ENCODE data around the gene SEH1L. TPM values are rescaled to one million over a fixed set of nuclear protein-coding genes. Genes with fewer than 3 reads are reported as not detected.

Gene SEH1L
- total RNA-seq, 1 donor from 2014 or later = 108 TPM

DNA sequence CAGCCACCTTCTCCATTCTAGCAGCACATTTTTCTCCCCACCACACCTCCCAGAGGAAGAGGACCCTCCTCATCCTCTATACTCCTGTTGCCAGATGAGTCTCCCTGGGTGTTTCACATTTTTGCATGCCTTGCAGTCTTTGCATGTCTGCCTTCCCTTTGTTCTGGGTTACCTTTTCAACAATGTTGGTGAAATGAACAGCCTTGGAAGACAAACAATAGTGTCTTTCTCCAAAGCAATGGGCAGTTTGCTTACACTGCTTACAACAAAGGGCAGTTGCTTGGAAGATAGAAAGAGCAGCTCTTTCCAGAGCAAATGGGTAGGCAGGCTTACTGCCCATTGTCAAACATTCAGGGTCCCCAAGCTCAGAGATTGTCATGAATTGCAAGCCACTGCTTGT is 14.5 kb upstream of the SEH1L start:
- no peaks in the 10 kb centered on the region for H3K27me3 ChIP-seq (ENCODE audit: control insufficient read depth, insufficient read depth, low read length)
- no peak overlapping the region for H3K4me3 ChIP-seq (ENCODE audit: low read depth, low read length)
- TF ChIP-seq, protein P1, sequence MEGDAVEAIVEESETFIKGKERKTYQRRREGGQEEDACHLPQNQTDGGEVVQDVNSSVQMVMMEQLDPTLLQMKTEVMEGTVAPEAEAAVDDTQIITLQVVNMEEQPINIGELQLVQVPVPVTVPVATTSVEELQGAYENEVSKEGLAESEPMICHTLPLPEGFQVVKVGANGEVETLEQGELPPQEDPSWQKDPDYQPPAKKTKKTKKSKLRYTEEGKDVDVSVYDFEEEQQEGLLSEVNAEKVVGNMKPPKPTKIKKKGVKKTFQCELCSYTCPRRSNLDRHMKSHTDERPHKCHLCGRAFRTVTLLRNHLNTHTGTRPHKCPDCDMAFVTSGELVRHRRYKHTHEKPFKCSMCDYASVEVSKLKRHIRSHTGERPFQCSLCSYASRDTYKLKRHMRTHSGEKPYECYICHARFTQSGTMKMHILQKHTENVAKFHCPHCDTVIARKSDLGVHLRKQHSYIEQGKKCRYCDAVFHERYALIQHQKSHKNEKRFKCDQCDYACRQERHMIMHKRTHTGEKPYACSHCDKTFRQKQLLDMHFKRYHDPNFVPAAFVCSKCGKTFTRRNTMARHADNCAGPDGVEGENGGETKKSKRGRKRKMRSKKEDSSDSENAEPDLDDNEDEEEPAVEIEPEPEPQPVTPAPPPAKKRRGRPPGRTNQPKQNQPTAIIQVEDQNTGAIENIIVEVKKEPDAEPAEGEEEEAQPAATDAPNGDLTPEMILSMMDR (IDR thresholded peaks at IDR 0.05; ENCODE audit: insufficient read depth, low read length, severe bottlenecking) = no peak
- FAIRE-seq (peak; percentile 96), DNase-seq (ENCODE audit: low read depth) (no peak)
- no peaks in the 10 kb centered on the region for H3K36me3 ChIP-seq (ENCODE audit: control insufficient read depth, insufficient read depth, low read length)

DNA sequence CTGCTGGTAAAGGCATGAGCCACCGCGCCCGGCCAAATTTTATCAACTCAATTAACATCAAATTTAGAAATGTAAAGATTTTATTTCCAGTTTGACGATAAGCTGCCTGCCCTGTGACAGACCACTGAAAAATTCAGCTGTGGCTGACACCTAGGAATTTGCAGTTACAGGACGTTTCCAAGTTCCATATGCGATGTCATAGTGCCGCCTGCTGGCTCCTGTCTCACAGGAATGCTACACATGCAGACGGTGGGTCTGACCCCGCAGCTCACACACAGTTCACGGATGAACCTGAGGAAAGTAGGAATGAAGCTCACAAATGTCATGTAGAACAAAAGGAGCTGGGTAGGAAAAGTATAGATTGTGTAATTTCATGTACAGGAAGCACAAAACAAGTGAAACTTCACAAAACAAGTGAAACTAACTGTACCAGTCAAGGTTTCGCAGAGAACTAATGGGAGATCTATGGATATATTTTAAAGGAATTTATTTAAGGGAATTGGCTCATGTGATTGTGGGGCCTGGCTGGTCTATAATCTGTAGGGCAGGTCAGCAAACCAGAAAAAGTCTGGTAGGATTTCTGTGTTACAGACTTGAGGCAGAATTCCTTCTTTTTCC is 13.2 kb upstream of the SEH1L start:
- DNase-seq (ENCODE audit: low read depth) (peak; percentile 76), FAIRE-seq (no peak)
- TF ChIP-seq, protein P1 (IDR thresholded peaks at IDR 0.05; ENCODE audit: insufficient read depth, low read length, severe bottlenecking) = peak; percentile 89
- Histone ChIP-seq H3K36me3 (ENCODE audit: control insufficient read depth, insufficient read depth, low read length) (no peaks in the 10 kb centered on the region), H3K27me3 (ENCODE audit: control insufficient read depth, insufficient read depth, low read length) (no peaks in the 10 kb centered on the region), H3K4me3 (ENCODE audit: low read depth, low read length) (no peak overlapping the region)

DNA sequence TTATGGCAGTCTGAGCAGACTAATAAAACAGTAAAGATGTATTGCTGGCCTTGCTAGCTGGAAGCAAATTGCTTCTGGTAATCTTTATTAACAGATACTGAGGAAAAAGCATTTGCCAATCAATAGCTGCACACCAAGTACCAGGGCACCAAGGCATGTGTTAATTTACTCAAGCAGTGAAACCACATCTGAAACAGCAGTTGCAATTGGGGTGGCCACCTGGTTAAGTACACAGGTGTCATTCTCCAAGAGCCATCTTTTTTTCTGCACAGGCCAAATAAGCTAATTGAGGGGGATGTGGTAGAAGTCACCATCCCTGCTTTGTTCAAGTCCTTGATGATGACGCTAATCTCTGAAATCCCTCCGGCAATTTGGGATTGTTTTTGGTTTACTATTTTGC is 8.6 kb upstream of the SEH1L start:
- H3K27me3 ChIP-seq (ENCODE audit: control insufficient read depth, insufficient read depth, low read length) = no peaks in the 10 kb centered on the region
- H3K36me3 ChIP-seq (ENCODE audit: control insufficient read depth, insufficient read depth, low read length) = no peaks in the 10 kb centered on the region
- TF ChIP-seq, protein P1 (IDR thresholded peaks at IDR 0.05; ENCODE audit: insufficient read depth, low read length, severe bottlenecking) = no peak
- no peak overlapping the region for H3K4me3 ChIP-seq (ENCODE audit: low read depth, low read length)
- DNase-seq (ENCODE audit: low read depth) = no peak
- FAIRE-seq = no peak

DNA sequence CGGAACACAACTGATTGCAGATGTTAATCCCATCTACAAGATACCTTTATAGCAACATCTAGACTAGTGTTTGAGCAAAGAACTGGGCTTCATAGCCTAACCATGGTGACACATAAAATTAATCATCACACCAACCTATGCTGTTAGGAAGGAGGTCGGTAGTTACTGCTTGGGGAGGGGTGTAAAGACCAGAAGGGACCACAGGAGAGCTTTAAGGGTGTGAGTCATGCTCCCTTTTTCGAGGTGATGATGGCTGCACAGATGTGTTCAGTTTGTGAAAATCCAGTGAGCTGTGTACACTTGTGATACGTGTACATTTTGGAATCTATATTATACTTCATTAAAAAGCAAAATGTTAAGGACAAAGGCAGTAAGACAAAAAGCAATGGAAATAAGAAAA is 4.6 kb upstream of the SEH1L start:
- no peak for FAIRE-seq
- TF ChIP-seq, protein P1 (IDR thresholded peaks at IDR 0.05; ENCODE audit: insufficient read depth, low read length, severe bottlenecking) = no peak

DNA sequence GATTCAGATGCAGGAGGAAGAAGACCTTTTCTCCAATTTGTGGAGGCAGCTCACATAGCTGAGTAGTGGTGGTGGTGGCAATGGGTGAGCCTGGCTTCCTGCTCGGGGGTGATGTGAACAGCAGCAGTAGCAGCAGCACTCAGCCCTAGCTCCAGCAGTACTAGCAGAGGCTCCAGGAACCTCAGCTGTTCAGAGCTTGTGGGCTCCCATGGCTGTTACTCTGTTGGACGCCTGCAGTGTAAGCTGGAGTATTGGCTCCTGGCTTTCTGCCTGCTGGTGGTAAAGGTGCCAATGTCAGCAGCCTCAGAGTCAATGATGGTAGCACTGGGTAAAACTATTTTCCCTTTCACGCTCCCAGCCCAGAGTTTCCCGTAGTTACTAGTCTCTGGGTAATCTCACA is 3.1 kb upstream of the SEH1L start:
- FAIRE-seq = no peak
- no peak for DNase-seq (ENCODE audit: low read depth)
- Histone ChIP-seq H3K27me3 (ENCODE audit: control insufficient read depth, insufficient read depth, low read length) (no peaks in the 10 kb centered on the region), H3K36me3 (ENCODE audit: control insufficient read depth, insufficient read depth, low read length) (no peaks in the 10 kb centered on the region), H3K4me3 (ENCODE audit: low read depth, low read length) (no peak overlapping the region)
- TF ChIP-seq, protein P1 (IDR thresholded peaks at IDR 0.05; ENCODE audit: insufficient read depth, low read length, severe bottlenecking) = no peak

More for the DNA sequence above, 4.6 kb upstream of the SEH1L start:
- no peak for DNase-seq (ENCODE audit: low read depth)
- Histone ChIP-seq H3K4me3 (ENCODE audit: low read depth, low read length) (no peak overlapping the region), H3K27me3 (ENCODE audit: control insufficient read depth, insufficient read depth, low read length) (no peaks in the 10 kb centered on the region), H3K36me3 (ENCODE audit: control insufficient read depth, insufficient read depth, low read length) (no peaks in the 10 kb centered on the region)
